Cardiac muscle cell (in vitro differentiated cells and primary cell): ENCODE data around the gene TMEM242. TPM values are rescaled to one million over a fixed set of nuclear protein-coding genes. Genes with fewer than 3 reads are reported as not detected.

Experiments used
- DNase-seq, 2 donors: peaks; one replicate each; pipeline versions ENCODE4 v3.0.0 to v3.0.0-alpha.2; 2010 to 2017; ENCODE audit warnings: low read depth in 1 of 2, low spot score in 1 of 2
- H3K27ac ChIP-seq: fragments of 200-600 bp; sonication (generic); 2 replicates; pipeline ENCODE4 v1.5.1; 2016
- H3K27me3 ChIP-seq: fragments of 200-600 bp; sonication (generic); 2 replicates; pipeline ENCODE4 v1.6.0; 2016; ENCODE audit warnings: control low read depth
- H3K36me3 ChIP-seq: fragments of 200-600 bp; sonication (generic); 2 replicates; pipeline ENCODE4 v1.5.1; 2016; ENCODE audit warnings: control low read depth
- H3K4me1 ChIP-seq: fragments of 200-600 bp; sonication (generic); 2 replicates; pipeline ENCODE4 v1.8.1; 2017; ENCODE audit warnings: low read depth, mild to moderate bottlenecking, mixed run types
- H3K4me3 ChIP-seq: fragments of 200-600 bp; sonication (generic); 2 replicates; pipeline ENCODE4 v1.5.1; 2016; ENCODE audit warnings: mild to moderate bottlenecking
- H3K9me3 ChIP-seq: fragments of 200-600 bp; sonication (generic); 2 replicates; pipeline ENCODE4 v1.5.1; 2017; ENCODE audit warnings: low read depth, mild to moderate bottlenecking, control low read depth
- polyA plus RNA-seq: library from polyadenylated mRNA; unstranded; fragments of >200 nt; fragmentation: Nextera tagmentation; extraction: Ambion mirVana; gene quantifications from 2 replicates; pipeline ENCODE4 v1.2.1, GENCODE V29; 2016
- total RNA-seq: library from RNA; depleted of rRNA; stranded (reverse); fragments of >200 nt; gene quantifications from 2 replicates; pipeline ENCODE4 v1.2.3, GENCODE V29; 2016
- TF ChIP-seq, protein P1 (sequence below): IDR thresholded peaks from 2 replicates; pipeline ENCODE4 v1.5.1; 2012; ENCODE audit warnings: low read depth, mild to moderate bottlenecking, low read length

Gene TMEM242
- total and polyA plus RNA-seq, 2 experiments from 2014 or later, result 6.3 to 19.0 TPM

DNA sequence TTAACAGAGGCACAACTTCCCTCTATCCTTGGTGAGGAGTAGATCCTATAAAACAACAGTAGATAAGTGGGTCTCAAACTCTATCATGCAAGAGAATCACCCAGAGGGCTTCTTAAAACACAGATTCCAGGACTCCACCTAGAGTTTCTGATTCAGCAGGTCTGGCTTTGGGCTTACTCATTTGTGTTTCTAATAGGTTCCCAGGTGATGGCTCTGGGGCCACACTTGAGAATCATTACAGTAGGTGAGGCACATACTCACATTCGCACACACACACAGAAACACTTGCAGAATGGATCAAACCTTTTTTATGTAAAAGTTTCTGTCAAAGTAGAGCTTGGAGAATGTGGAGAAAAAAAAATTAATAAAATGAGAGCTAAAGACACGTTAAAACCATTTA is 52.4 kb downstream of the TMEM242 start:
- Histone ChIP-seq H3K27ac (no peak overlapping the region), H3K27me3 (peaks cover 15% of the 10 kb centered on the region), H3K4me3 (no peak overlapping the region), H3K9me3 (no peaks in the 10 kb centered on the region), H3K4me1 (no peaks in the 10 kb centered on the region), H3K36me3 (no peaks in the 10 kb centered on the region)
- TF ChIP-seq, protein P1, sequence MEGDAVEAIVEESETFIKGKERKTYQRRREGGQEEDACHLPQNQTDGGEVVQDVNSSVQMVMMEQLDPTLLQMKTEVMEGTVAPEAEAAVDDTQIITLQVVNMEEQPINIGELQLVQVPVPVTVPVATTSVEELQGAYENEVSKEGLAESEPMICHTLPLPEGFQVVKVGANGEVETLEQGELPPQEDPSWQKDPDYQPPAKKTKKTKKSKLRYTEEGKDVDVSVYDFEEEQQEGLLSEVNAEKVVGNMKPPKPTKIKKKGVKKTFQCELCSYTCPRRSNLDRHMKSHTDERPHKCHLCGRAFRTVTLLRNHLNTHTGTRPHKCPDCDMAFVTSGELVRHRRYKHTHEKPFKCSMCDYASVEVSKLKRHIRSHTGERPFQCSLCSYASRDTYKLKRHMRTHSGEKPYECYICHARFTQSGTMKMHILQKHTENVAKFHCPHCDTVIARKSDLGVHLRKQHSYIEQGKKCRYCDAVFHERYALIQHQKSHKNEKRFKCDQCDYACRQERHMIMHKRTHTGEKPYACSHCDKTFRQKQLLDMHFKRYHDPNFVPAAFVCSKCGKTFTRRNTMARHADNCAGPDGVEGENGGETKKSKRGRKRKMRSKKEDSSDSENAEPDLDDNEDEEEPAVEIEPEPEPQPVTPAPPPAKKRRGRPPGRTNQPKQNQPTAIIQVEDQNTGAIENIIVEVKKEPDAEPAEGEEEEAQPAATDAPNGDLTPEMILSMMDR, result no peak
- DNase-seq, result no peak

DNA sequence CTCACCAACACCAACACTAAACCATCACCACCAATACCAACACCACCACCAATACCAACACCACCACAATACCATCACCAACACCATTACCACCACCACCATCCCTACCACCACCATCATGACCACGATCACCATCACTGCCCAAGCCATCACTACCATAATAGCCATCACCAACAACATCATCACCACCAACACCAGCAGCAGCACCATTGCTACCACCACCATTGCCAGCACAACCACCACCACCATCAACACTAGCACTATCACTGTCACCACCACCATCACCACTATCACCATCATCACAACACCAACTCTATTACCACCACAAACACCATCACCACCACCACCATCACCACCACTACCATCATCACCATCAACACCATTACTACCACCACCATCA is 53.0 kb downstream of the TMEM242 start:
- DNase-seq, result no peak

DNA sequence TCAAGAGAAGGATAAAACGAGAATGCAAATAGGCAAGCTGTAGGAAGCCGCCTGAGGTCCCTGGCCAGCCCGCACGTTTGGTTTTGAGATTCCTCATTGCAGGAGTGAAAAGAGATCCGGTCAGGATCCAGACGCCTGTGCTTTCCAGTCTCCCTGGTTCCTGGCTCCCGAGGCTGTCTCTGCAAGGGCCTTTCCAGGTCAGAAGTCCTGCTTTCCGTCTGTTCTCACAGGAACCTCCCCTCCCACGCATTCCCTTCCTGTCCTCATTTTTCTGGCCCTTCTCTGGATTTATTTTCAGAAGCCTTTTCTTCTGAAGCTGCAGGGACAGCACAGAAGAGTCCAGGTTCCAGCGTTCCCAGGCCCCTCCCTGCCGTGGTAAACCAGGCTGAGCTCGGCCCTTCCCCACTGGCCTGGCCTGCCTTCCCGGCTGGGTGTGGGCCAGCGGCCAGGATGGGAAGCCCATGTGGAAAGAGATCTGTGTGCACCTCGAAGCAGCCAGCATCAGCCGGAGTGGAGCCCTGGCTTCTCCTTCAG is 54.0 kb downstream of the TMEM242 start:
- no peak overlapping the region for H3K27ac ChIP-seq
- no peaks in the 10 kb centered on the region for H3K4me1 ChIP-seq
- no peak overlapping the region for H3K4me3 ChIP-seq
- H3K9me3 ChIP-seq, result no peaks in the 10 kb centered on the region
- TF ChIP-seq, protein P1, result no peak
- no peaks in the 10 kb centered on the region for H3K36me3 ChIP-seq
- peaks cover 6% of the 10 kb centered on the region for H3K27me3 ChIP-seq
- peak in 1 of 2 donors; percentile 95 for DNase-seq

More for the DNA sequence above, 53.0 kb downstream of the TMEM242 start:
- Histone ChIP-seq H3K9me3 (no peaks in the 10 kb centered on the region), H3K4me3 (no peak overlapping the region), H3K27ac (no peak overlapping the region), H3K4me1 (no peaks in the 10 kb centered on the region), H3K27me3 (peaks cover 10% of the 10 kb centered on the region), H3K36me3 (no peaks in the 10 kb centered on the region)
- TF ChIP-seq, protein P1, result no peak

DNA sequence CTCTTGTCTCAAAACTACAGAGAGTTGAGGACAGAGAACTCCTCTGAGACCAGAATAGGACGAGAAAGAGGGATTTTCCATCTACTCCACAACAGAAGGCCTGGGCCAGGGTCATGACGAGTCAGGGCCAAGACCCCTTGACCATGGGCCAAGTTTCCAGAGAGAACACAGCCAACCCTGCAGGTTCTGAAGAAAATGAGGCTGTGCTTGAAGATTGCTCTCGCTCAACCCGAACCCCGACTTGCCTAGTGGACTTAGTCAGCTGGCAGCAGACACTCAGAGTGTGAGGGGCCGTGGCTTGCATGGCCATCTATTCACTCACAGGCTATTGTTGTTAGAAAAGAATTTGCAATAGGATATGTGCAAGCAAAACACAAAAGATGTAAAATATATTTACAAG is 54.5 kb downstream of the TMEM242 start:
- H3K27ac ChIP-seq, result no peak overlapping the region
- no peak for DNase-seq

DNA sequence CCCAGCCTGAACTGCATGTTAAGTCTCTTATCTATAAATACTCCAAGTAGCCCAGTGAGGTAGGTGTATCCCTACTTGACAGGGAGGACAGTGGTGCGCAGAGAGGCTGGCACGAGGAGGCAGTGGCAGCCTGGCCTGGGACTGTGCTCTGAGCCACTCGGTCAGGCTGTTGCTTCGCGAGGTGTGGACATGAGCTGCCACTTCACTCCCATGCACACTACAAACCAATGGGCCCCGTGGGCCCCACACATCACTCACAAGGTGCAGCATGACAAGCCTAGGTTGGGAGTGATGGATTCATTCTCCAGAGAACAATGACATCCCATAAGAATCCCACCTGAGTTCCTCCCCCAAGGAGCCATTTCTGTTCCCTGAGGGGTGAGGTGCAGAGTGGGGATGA is 54.9 kb downstream of the TMEM242 start:
- Histone ChIP-seq H3K27me3 (no peaks in the 10 kb centered on the region), H3K9me3 (no peaks in the 10 kb centered on the region), H3K4me1 (no peaks in the 10 kb centered on the region), H3K4me3 (no peak overlapping the region), H3K36me3 (no peaks in the 10 kb centered on the region), H3K27ac (no peak overlapping the region)
- TF ChIP-seq, protein P1, result no peak
- DNase-seq, result no peak

More for the DNA sequence above, 54.5 kb downstream of the TMEM242 start:
- Histone ChIP-seq H3K36me3 (no peaks in the 10 kb centered on the region), H3K4me1 (no peaks in the 10 kb centered on the region), H3K27me3 (peaks cover under 1% of the 10 kb centered on the region), H3K4me3 (no peak overlapping the region), H3K9me3 (no peaks in the 10 kb centered on the region)
- TF ChIP-seq, protein P1, result no peak
